ENCODE data around the gene KLHDC7A. TPM values are rescaled to one million over a fixed set of nuclear protein-coding genes. Genes with fewer than 3 reads are reported as not detected.

The KLHDC7A gene
- total RNA-seq, 1 experiment from 2014 or later, result not detected

GRCh38 chr1:18481921-18482701, 1.4 kb downstream of the KLHDC7A start:
- H3K4me2 ChIP-seq (ENCODE audit: low read length), result no peak overlapping the region

DNA sequence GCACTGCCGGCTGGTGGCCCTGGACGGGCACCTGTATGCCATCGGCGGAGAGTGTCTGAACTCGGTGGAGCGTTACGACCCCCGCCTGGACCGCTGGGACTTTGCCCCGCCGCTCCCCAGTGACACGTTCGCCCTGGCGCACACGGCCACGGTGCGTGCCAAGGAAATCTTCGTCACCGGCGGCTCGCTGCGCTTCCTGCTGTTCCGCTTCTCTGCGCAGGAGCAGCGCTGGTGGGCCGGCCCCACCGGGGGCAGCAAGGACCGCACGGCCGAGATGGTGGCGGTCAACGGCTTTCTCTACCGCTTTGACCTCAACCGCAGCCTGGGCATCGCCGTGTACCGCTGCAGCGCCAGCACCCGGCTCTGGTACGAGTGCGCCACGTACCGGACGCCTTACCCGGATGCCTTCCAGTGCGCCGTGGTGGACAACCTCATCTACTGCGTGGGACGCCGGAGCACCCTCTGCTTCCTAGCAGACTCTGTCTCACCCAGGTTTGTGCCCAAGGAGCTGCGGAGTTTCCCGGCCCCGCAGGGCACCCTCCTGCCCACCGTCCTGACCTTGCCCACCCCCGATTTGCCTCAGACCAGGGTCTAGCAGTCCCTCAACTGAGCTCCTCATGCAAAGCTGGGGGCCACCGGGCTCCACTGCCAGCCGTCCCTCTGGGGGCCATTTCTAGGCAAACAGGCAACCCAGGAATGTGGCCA, 2.1 kb downstream of the KLHDC7A start:
- Histone ChIP-seq H2AFZ (ENCODE audit: low read length) (no peak overlapping the region), H3F3A (ENCODE audit: low read length, unreplicated experiment) (no peaks in the 10 kb centered on the region), H3K79me2 (ENCODE audit: low read length) (no peaks in the 10 kb centered on the region), H3K4me1 (ENCODE audit: insufficient read depth, low read length) (peaks cover 9% of the 10 kb centered on the region; the same call in 1 of the 2 replicates), H3K4me3 (ENCODE audit: low read length) (no peak overlapping the region), H3K9me3 (ENCODE audit: low read length) (no peaks in the 10 kb centered on the region), H3K36me3 (ENCODE audit: low read depth, low read length) (no peaks in the 10 kb centered on the region), H3K27ac (ENCODE audit: low read length) (no peak overlapping the region), H3K9me2 (replicated peaks; ENCODE audit: low read length) (no peaks in the 10 kb centered on the region), H3K27me3 (ENCODE audit: low read length) (peaks cover 6% of the 10 kb centered on the region), H3K9ac (ENCODE audit: low read length) (no peak overlapping the region), H3K4me2 (ENCODE audit: low read length) (no peak overlapping the region), H4K20me1 (ENCODE audit: low read length) (no peaks in the 10 kb centered on the region)
- ATAC-seq (no peak), DNase-seq (no peak)
- intact Hi-C loops (cut with micrococcal nuclease), result no loop called here
- ChIA-PET CTCF (no interaction called here), POLR2A (ENCODE audit: unreplicated experiment) (no interaction called here)
- no peak for TF ChIP-seq CTCF (conservative IDR thresholded peaks at IDR 0.05; ENCODE audit: low read depth, low read length)
- no peak for TF ChIP-seq EZH2phosphoT487 (IDR thresholded peaks at IDR 0.05; ENCODE audit: borderline replicate concordance, low read length)
- TF ChIP-seq EZH2 (IDR thresholded peaks at IDR 0.05; ENCODE audit: low read length, unreplicated experiment), result no peak
- BruUV-seq (replicated peaks), result no TSS peak

More at GRCh38 chr1:18481921-18482701, 1.4 kb downstream of the KLHDC7A start:
- POLR2A ChIA-PET (ENCODE audit: unreplicated experiment), result no interaction called here
- no peaks in the 10 kb centered on the region for H3K9me2 ChIP-seq (replicated peaks; ENCODE audit: low read length)
- no peak overlapping the region for H3K27ac ChIP-seq (ENCODE audit: low read length)
- H3K79me2 ChIP-seq (ENCODE audit: low read length), result no peaks in the 10 kb centered on the region
- CTCF ChIA-PET, result no interaction called here
- ATAC-seq (no peak), DNase-seq (no peak)
- no peaks in the 10 kb centered on the region for H4K20me1 ChIP-seq (ENCODE audit: low read length)
- H3K4me1 ChIP-seq (ENCODE audit: insufficient read depth, low read length), result peaks cover 9% of the 10 kb centered on the region; the same call in 1 of the 2 replicates
- H3K9me3 ChIP-seq (ENCODE audit: low read length), result no peaks in the 10 kb centered on the region
- intact Hi-C loops (cut with micrococcal nuclease), result no loop called here
- peaks cover 5% of the 10 kb centered on the region for H3K27me3 ChIP-seq (ENCODE audit: low read length)
- TF ChIP-seq CTCF (conservative IDR thresholded peaks at IDR 0.05; ENCODE audit: low read depth, low read length) (no peak), EZH2phosphoT487 (IDR thresholded peaks at IDR 0.05; ENCODE audit: borderline replicate concordance, low read length) (no peak), EZH2 (IDR thresholded peaks at IDR 0.05; ENCODE audit: low read length, unreplicated experiment) (no peak)
- no peaks in the 10 kb centered on the region for H3F3A ChIP-seq (ENCODE audit: low read length, unreplicated experiment)
- H3K36me3 ChIP-seq (ENCODE audit: low read depth, low read length), result no peaks in the 10 kb centered on the region
- no peak overlapping the region for H3K9ac ChIP-seq (ENCODE audit: low read length)
- BruUV-seq (replicated peaks), result no TSS peak
- H2AFZ ChIP-seq (ENCODE audit: low read length), result no peak overlapping the region
- H3K4me3 ChIP-seq (ENCODE audit: low read length), result no peak overlapping the region

DNA sequence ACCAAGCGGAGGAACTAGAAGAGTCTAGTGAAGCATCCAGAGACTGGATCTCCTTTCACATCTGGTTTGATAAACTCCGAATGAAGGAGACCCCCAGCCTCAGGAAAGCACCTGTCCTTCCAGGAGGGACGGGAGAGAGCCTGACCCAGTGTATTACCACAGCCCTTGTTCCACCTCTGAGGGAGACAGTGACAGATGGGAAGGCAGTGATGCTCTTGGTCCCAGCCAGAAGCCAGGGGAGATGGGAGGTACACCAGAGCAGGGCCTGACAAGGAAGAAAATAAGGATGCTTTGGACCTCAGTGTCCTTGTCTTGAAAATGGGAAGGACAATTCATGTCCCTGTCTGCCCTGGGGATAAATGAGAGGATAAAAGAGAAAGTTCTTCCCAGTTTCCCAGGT, 3.5 kb downstream of the KLHDC7A start:
- Histone ChIP-seq H3K9me2 (replicated peaks; ENCODE audit: low read length) (no peaks in the 10 kb centered on the region), H3K79me2 (ENCODE audit: low read length) (no peaks in the 10 kb centered on the region), H3K36me3 (ENCODE audit: low read depth, low read length) (no peaks in the 10 kb centered on the region), H4K20me1 (ENCODE audit: low read length) (no peaks in the 10 kb centered on the region), H3K9ac (ENCODE audit: low read length) (no peak overlapping the region), H3K4me2 (ENCODE audit: low read length) (no peak overlapping the region), H3K9me3 (ENCODE audit: low read length) (no peaks in the 10 kb centered on the region), H3F3A (ENCODE audit: low read length, unreplicated experiment) (no peaks in the 10 kb centered on the region), H3K4me1 (ENCODE audit: insufficient read depth, low read length) (peaks cover 9% of the 10 kb centered on the region; the same call in 1 of the 2 replicates), H3K4me3 (ENCODE audit: low read length) (no peak overlapping the region), H3K27ac (ENCODE audit: low read length) (no peak overlapping the region), H2AFZ (ENCODE audit: low read length) (no peak overlapping the region), H3K27me3 (ENCODE audit: low read length) (peaks cover 12% of the 10 kb centered on the region)
- TF ChIP-seq EZH2phosphoT487 (IDR thresholded peaks at IDR 0.05; ENCODE audit: borderline replicate concordance, low read length), result no peak
- no peak for TF ChIP-seq EZH2 (IDR thresholded peaks at IDR 0.05; ENCODE audit: low read length, unreplicated experiment)
- TF ChIP-seq CTCF (conservative IDR thresholded peaks at IDR 0.05; ENCODE audit: low read depth, low read length), result no peak
- ChIA-PET POLR2A (ENCODE audit: unreplicated experiment) (no interaction called here), CTCF (no interaction called here)
- no TSS peak for BruUV-seq (replicated peaks)
- DNase-seq (no peak), ATAC-seq (no peak)
- intact Hi-C loops (cut with micrococcal nuclease), result no loop called here

Data from PC-3 (cell line).